Gastrocnemius medialis (tissue), 4 donors: ENCODE results near the gene UHRF1.

Experiments used
- POLR2A ChIP-seq, 2 donors: fragments of 450-650 bp; IDR thresholded peaks; one replicate each; pipeline ENCODE4 v1.6.1; 2017; ENCODE audit warnings: antibody characterized with exemption in 2 of 2, mild to moderate bottlenecking in 2 of 2, moderate library complexity in 2 of 2
- TF ChIP-seq, protein P1 (sequence below), 5 experiments: fragments of 450-650 bp in 3 of 5; fragments of 200-600 bp in 2 of 5; sonication (generic) in 2 of 5; IDR thresholded peaks in 4 of 5; conservative IDR thresholded peaks in 1 of 5; 1 replicate in 4 of 5; 2 replicates in 1 of 5; pipeline ENCODE4 v1.5.1; 2016 to 2019; ENCODE audit warnings: antibody characterized with exemption in 5 of 5, mild to moderate bottlenecking in 3 of 5, moderate library complexity in 3 of 5

DNA sequence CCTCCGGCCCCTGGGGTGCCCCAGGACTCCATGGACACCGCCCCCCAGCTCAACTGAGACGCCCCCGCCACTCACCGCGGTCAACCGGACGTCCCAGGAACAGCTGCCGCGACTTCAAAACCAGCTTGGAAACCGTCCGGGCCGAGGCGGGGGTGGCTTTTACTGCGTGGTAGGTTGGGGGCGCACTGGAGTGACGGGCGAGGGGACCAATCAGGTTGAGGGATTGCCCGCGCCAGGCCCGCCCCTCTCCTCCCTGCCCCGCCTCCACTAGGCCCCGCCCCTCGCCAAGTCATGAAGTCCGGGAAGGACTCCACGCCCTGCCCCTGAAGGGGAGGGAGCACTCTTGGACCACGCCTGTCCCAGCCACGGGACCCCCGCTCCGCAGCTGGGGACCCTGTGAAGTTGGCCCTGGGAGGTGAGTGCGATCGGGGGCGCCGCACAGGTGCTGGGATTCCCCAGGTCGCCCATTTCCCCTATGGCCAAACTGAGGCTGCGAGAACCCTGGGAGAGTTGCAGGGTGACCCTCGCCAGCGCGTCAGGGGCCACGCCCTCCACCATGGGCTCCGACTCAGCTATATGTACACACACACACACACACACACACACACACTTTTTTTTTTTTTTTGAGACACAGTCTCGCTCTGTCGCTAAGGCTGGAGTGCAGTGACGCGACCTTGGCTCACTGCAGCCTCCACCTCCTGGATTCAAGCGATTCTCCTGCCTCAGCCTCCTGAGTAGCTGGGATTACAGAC lies 41.6 kb upstream of the UHRF1 start, which contains the start of gene PLIN3:
- TF ChIP-seq POLR2A (IDR thresholded peaks at IDR 0.05) = peak; percentile 73 to 76
- TF ChIP-seq, protein P1, sequence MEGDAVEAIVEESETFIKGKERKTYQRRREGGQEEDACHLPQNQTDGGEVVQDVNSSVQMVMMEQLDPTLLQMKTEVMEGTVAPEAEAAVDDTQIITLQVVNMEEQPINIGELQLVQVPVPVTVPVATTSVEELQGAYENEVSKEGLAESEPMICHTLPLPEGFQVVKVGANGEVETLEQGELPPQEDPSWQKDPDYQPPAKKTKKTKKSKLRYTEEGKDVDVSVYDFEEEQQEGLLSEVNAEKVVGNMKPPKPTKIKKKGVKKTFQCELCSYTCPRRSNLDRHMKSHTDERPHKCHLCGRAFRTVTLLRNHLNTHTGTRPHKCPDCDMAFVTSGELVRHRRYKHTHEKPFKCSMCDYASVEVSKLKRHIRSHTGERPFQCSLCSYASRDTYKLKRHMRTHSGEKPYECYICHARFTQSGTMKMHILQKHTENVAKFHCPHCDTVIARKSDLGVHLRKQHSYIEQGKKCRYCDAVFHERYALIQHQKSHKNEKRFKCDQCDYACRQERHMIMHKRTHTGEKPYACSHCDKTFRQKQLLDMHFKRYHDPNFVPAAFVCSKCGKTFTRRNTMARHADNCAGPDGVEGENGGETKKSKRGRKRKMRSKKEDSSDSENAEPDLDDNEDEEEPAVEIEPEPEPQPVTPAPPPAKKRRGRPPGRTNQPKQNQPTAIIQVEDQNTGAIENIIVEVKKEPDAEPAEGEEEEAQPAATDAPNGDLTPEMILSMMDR (IDR thresholded peaks at IDR 0.05 in 4 of 5, conservative IDR thresholded peaks at IDR 0.05 in 1 of 5) = no peak
